Smooth muscle cell (in vitro differentiated cells): ENCODE measurements around the gene UGT1A8. TPM values are rescaled to one million over a fixed set of nuclear protein-coding genes. Genes with fewer than 3 reads are reported as not detected.

Experiments
- DNase-seq: peaks from one replicate; lab custom pipeline; 2025; ENCODE audit not compliant: unreplicated experiment; lab: John Stamatoyannopoulos, UW
- H2AFZ ChIP-seq: fragments of 200-600 bp; sonication (generic); 2 replicates; pipeline ENCODE4 v1.6.0; 2016; ENCODE audit warnings: antibody characterized with exemption, low read depth, mild to moderate bottlenecking
- H3F3A ChIP-seq: fragments of 200-600 bp; sonication (generic); 2 replicates; pipeline ENCODE4 v1.6.0; 2017; ENCODE audit warnings: antibody characterized with exemption, low read depth
- H3K27ac ChIP-seq: fragments of 200-600 bp; sonication (generic); 2 replicates; pipeline ENCODE4 v1.5.1; 2016; ENCODE audit warnings: low read depth, mild to moderate bottlenecking
- H3K27me3 ChIP-seq: fragments of 200-600 bp; sonication (generic); 2 replicates; pipeline ENCODE4 v1.6.1; 2016; ENCODE audit warnings: low read depth, mild to moderate bottlenecking
- H3K36me3 ChIP-seq: fragments of 200-600 bp; sonication (generic); 2 replicates; pipeline ENCODE4 v1.5.1; 2016; ENCODE audit warnings: low read depth
- H3K4me1 ChIP-seq: fragments of 200-600 bp; sonication (generic); 2 replicates; pipeline ENCODE4 v1.5.1; 2016; ENCODE audit warnings: low read depth
- H3K4me2 ChIP-seq: fragments of 200-600 bp; sonication (generic); 2 replicates; pipeline ENCODE4 v1.6.0; 2016; ENCODE audit warnings: mild to moderate bottlenecking
- H3K4me3 ChIP-seq: fragments of 200-600 bp; sonication (generic); 2 replicates; pipeline ENCODE4 v1.5.1; 2016; ENCODE audit warnings: mild to moderate bottlenecking
- H3K79me2 ChIP-seq: fragments of 200-600 bp; sonication (generic); 2 replicates; pipeline ENCODE4 v1.6.0; 2016; ENCODE audit warnings: low read depth, mild to moderate bottlenecking
- H3K9ac ChIP-seq: fragments of 200-600 bp; sonication (generic); 2 replicates; pipeline ENCODE4 v1.6.0; 2016; ENCODE audit warnings: low read depth
- H3K9me3 ChIP-seq: fragments of 200-600 bp; sonication (generic); replicated peaks from 2 replicates; pipeline ENCODE4 v1.5.1; 2016; ENCODE audit warnings: low read depth
- H4K20me1 ChIP-seq: fragments of 200-600 bp; sonication (generic); 2 replicates; pipeline ENCODE4 v1.6.0; 2016; ENCODE audit warnings: low read depth
- WGBS: methylation state at CpG from one replicate; pipeline ENCODE4 v1.1.7; 2016; ENCODE audit warnings: low lambda C conversion rate; 5-methylcytosine and 5-hydroxymethylcytosine counted together
- polyA plus RNA-seq: library from polyadenylated mRNA; unstranded; fragments of >200 nt; fragmentation: Nextera tagmentation; extraction: Ambion mirVana; gene quantifications from 2 replicates; pipeline ENCODE4 v1.2.1, GENCODE V29; 2016
- total RNA-seq: library from RNA; depleted of rRNA; stranded (reverse); fragments of >200 nt; gene quantifications from 2 replicates; pipeline ENCODE4 v1.2.3, GENCODE V29; 2014
- TF ChIP-seq, protein P1 (sequence below): fragments of 200-600 bp; sonication (generic); IDR thresholded peaks from 2 replicates; pipeline ENCODE4 v1.5.1; 2017; ENCODE audit warnings: borderline replicate concordance, mild to moderate bottlenecking, antibody characterized with exemption; ENCODE audit not compliant: insufficient read depth, poor library complexity, severe bottlenecking

Gene UGT1A8
- total and polyA plus RNA-seq, 2 experiments from 2014 or later: not detected

DNA sequence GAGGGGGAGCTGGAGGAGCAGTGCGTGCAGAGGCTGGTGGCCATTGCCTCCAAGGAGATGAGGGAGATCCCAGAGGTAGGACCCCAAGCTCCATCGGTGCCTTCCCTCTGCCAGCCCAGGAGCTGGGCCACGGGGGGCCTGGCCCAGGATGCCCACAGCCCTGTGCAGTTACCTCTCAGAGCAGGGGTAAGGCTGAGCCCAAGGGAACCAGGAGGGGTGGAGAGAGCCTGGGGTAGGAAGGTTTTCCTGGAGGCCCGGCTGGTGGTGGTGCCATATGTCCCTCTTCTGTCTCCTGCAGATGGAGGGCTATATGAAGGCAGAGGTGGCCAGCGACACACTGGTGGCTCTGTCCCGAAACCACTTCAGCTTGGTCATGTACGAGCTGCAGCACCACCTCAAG, 172.1 kb downstream of the UGT1A8 start:
- H3K36me3 ChIP-seq: no peaks in the 10 kb centered on the region
- no peaks in the 10 kb centered on the region for H3K27me3 ChIP-seq
- H3K9me3 ChIP-seq: no peaks in the 10 kb centered on the region
- no peaks in the 10 kb centered on the region for H4K20me1 ChIP-seq
- H3K4me2 ChIP-seq: no peak overlapping the region
- 89% methylated on average over 7 of the region's 7 CpGs for WGBS
- no peak overlapping the region for H2AFZ ChIP-seq
- H3K79me2 ChIP-seq: no peaks in the 10 kb centered on the region
- no peaks in the 10 kb centered on the region for H3K4me1 ChIP-seq
- H3K9ac ChIP-seq: no peak overlapping the region
- H3F3A ChIP-seq: no peaks in the 10 kb centered on the region
- no peak for DNase-seq
- no peak overlapping the region for H3K4me3 ChIP-seq
- TF ChIP-seq, protein P1, sequence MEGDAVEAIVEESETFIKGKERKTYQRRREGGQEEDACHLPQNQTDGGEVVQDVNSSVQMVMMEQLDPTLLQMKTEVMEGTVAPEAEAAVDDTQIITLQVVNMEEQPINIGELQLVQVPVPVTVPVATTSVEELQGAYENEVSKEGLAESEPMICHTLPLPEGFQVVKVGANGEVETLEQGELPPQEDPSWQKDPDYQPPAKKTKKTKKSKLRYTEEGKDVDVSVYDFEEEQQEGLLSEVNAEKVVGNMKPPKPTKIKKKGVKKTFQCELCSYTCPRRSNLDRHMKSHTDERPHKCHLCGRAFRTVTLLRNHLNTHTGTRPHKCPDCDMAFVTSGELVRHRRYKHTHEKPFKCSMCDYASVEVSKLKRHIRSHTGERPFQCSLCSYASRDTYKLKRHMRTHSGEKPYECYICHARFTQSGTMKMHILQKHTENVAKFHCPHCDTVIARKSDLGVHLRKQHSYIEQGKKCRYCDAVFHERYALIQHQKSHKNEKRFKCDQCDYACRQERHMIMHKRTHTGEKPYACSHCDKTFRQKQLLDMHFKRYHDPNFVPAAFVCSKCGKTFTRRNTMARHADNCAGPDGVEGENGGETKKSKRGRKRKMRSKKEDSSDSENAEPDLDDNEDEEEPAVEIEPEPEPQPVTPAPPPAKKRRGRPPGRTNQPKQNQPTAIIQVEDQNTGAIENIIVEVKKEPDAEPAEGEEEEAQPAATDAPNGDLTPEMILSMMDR: no peak
- no peak overlapping the region for H3K27ac ChIP-seq

DNA sequence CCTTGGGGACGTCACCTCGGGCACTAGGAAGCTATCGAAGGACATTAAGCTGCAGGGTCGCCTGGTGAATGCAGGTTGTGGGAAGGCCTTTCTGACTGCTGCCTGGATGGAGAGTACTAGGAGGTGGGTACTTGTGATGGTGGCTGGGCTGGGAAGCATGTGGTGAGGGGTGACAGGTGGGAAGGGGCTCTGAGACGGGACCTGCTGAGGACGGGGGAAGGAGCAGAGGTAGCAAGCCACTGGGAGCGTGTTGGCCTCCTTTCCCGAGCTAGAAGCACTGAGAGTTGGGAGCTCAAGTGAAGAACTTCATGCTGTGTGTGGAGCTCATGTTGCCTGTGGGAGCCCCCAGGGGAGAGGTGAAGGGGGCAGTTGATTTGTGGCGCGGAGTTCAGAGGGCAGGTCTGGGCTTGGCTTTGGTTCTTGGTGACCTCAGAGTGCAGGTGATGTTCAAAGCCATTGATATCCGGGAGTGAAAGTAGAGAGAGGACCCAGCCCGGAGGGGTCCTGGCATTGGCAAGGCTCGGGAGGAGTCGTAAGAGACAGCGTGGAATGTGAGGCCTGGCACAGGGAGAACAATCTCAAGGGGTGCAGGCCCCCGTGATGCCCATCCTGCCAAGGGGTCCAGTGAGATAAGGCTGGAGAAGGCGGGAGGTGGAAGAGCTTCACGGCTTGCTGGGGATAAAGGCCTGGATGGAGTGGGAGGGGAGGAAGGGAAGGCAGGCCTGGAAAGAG, 173.9 kb downstream of the UGT1A8 start:
- Histone ChIP-seq H3K36me3 (no peaks in the 10 kb centered on the region), H3K27ac (no peak overlapping the region), H2AFZ (no peak overlapping the region), H3F3A (no peaks in the 10 kb centered on the region), H3K4me1 (no peaks in the 10 kb centered on the region), H3K9me3 (no peaks in the 10 kb centered on the region), H3K9ac (no peak overlapping the region), H3K4me2 (no peak overlapping the region), H3K4me3 (no peak overlapping the region), H3K27me3 (no peaks in the 10 kb centered on the region), H3K79me2 (no peaks in the 10 kb centered on the region), H4K20me1 (no peaks in the 10 kb centered on the region)
- no peak for DNase-seq
- 92% methylated on average over 18 of the region's 18 CpGs for WGBS
- TF ChIP-seq, protein P1: no peak

DNA sequence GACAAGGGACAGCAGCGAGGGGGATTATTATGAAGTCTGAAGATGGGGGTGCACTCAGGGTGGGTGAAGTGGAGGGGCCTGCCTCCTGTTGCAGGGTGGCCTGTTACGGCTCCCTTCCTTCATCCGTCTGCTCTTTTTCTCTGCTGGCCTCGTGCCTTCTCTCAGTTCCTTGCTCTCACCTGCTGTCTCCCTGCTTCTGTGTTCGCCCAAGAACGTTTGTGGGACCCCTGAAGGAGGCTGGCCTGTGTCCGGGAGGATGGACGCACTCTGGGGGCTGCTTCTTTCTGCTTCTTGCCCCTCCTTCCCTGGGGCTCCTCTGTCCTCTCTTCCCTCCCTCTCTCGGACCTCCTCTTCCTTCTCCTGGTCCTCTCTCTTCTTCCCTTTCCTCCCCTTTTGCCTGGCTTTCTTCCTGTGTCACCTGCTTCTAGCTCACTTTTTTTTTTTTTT, 174.5 kb downstream of the UGT1A8 start:
- TF ChIP-seq, protein P1: no peak
- H3F3A ChIP-seq: no peaks in the 10 kb centered on the region
- no peaks in the 10 kb centered on the region for H3K79me2 ChIP-seq
- no peak overlapping the region for H2AFZ ChIP-seq
- no peaks in the 10 kb centered on the region for H3K4me1 ChIP-seq
- no peaks in the 10 kb centered on the region for H3K9me3 ChIP-seq
- H3K4me2 ChIP-seq: no peak overlapping the region
- no peak overlapping the region for H3K4me3 ChIP-seq
- no peak for DNase-seq
- H3K36me3 ChIP-seq: no peaks in the 10 kb centered on the region
- H3K27ac ChIP-seq: no peak overlapping the region
- H4K20me1 ChIP-seq: no peaks in the 10 kb centered on the region
- WGBS: 90% methylated on average over 9 of the region's 9 CpGs
- H3K27me3 ChIP-seq: no peaks in the 10 kb centered on the region
- H3K9ac ChIP-seq: no peak overlapping the region

DNA sequence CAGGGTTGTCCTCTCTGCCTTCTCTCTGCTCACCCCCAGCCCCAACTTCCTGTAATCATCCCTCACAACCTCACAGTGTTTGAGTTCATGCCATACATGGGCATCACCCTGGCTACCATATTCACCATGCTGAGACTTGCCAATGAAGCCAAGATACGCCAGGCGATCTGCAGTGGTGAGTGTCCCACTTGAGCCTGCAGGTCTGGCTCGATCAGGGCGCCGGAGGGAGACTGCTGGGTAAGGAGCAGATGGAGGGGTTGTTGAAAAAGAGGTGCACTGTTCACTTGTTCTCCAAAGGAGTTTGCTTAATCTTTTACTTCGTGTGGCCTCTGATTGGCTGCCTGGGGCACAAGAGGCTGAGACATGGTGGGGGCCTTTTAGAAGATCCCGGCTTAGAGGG, 175.3 kb downstream of the UGT1A8 start:
- TF ChIP-seq, protein P1: no peak
- no peak overlapping the region for H3K27ac ChIP-seq
- H4K20me1 ChIP-seq: no peaks in the 10 kb centered on the region
- H3K4me3 ChIP-seq: no peak overlapping the region
- no peaks in the 10 kb centered on the region for H3K4me1 ChIP-seq
- no peak for DNase-seq
- H3K27me3 ChIP-seq: no peaks in the 10 kb centered on the region
- no peak overlapping the region for H3K4me2 ChIP-seq
- no peaks in the 10 kb centered on the region for H3K79me2 ChIP-seq
- H2AFZ ChIP-seq: no peak overlapping the region
- H3K36me3 ChIP-seq: no peaks in the 10 kb centered on the region
- H3F3A ChIP-seq: no peaks in the 10 kb centered on the region
- 94% methylated on average over 7 of the region's 7 CpGs for WGBS
- no peak overlapping the region for H3K9ac ChIP-seq
- no peaks in the 10 kb centered on the region for H3K9me3 ChIP-seq
